WERI-Rb-1 (cell line): Measurements from ENCODE around the gene MDP1.
A peak's percentile ranks its signal among the peaks of the same experiment; 100 is the strongest.

Experiments used
- DNase-seq: peaks from one replicate; pipeline ENCODE4 v3.0.0-alpha.2; 2020
- H3K27ac ChIP-seq: fragments of 250-450 bp; sonication (Bioruptor Pico); 2 replicates; pipeline ENCODE4 v1.5.1; 2020; ENCODE audit warnings: mild to moderate bottlenecking, moderate library complexity
- H3K27me3 ChIP-seq: fragments of 250-450 bp; sonication (Bioruptor Pico); 2 replicates; pipeline ENCODE4 v1.5.1; 2021; ENCODE audit warnings: mild to moderate bottlenecking, low read depth, moderate library complexity; ENCODE audit not compliant: insufficient read depth, severe bottlenecking
- H3K36me3 ChIP-seq: fragments of 250-450 bp; sonication (Bioruptor Pico); 2 replicates; pipeline ENCODE4 v1.5.1; 2020; ENCODE audit warnings: mild to moderate bottlenecking, moderate library complexity
- H3K4me3 ChIP-seq: 2 replicates; pipeline ENCODE4 v1.5.1; 2011; ENCODE audit warnings: low read depth, mild to moderate bottlenecking, control low read depth, low read length
- H3K9me3 ChIP-seq: fragments of 250-450 bp; sonication (Bioruptor Pico); 2 replicates; pipeline ENCODE4 v1.5.1; 2021; ENCODE audit warnings: mild to moderate bottlenecking, moderate library complexity; ENCODE audit not compliant: severe bottlenecking
- CTCF ChIP-seq: IDR thresholded peaks from 2 replicates; pipeline ENCODE4 v1.5.1; 2011; ENCODE audit warnings: low read depth, mild to moderate bottlenecking, control low read depth, inconsistent platforms, low read length

Gene MDP1

GRCh38 chr14:24177891-24178290 lies 38.0 kb downstream of the MDP1 start:
- TF ChIP-seq CTCF: no peak
- no peak overlapping the region for H3K4me3 ChIP-seq
- H3K9me3 ChIP-seq: no peaks in the 10 kb centered on the region
- peaks cover 94% of the 10 kb centered on the region for H3K36me3 ChIP-seq
- H3K27ac ChIP-seq: no peak overlapping the region
- DNase-seq: no peak
- no peaks in the 10 kb centered on the region for H3K27me3 ChIP-seq

GRCh38 chr14:24177041-24177825 lies 38.6 kb downstream of the MDP1 start:
- Histone ChIP-seq H3K27ac (no peak overlapping the region), H3K4me3 (no peak overlapping the region), H3K36me3 (peaks cover 94% of the 10 kb centered on the region), H3K27me3 (no peaks in the 10 kb centered on the region), H3K9me3 (no peaks in the 10 kb centered on the region)
- no peak for DNase-seq
- no peak for TF ChIP-seq CTCF

- DNase-seq: no peak
- Histone ChIP-seq H3K27me3 (no peaks in the 10 kb centered on the region), H3K9me3 (no peaks in the 10 kb centered on the region), H3K27ac (no peak overlapping the region), H3K36me3 (peaks cover 91% of the 10 kb centered on the region), H3K4me3 (no peak overlapping the region)
- TF ChIP-seq CTCF: no peak
Observed at GRCh38 chr14:24176599-24176998, 39.3 kb downstream of the MDP1 start.

GRCh38 chr14:24172871-24173281 lies 43.0 kb downstream of the MDP1 start:
- TF ChIP-seq CTCF: no peak
- Histone ChIP-seq H3K27ac (peak overlapping the region; percentile 90), H3K27me3 (no peaks in the 10 kb centered on the region), H3K4me3 (peak overlapping the region; percentile 75), H3K36me3 (peaks cover 53% of the 10 kb centered on the region), H3K9me3 (no peaks in the 10 kb centered on the region)
- no peak for DNase-seq

GRCh38 chr14:24172261-24172860 lies 43.5 kb downstream of the MDP1 start:
- no peak for TF ChIP-seq CTCF
- DNase-seq: peak; percentile 49
- peaks cover 48% of the 10 kb centered on the region for H3K36me3 ChIP-seq

More at GRCh38 chr14:24172261-24172860, 43.5 kb downstream of the MDP1 start:
- Histone ChIP-seq H3K27me3 (no peaks in the 10 kb centered on the region), H3K4me3 (peak overlapping the region; percentile 75), H3K9me3 (no peaks in the 10 kb centered on the region), H3K27ac (peak overlapping the region; percentile 90)
